T-helper 1 cell (primary cell): ENCODE results near the gene TSPAN4.

ENCODE experiments used
- DNase-seq, 5 donors: peaks; one replicate each; pipeline ENCODE4 v3.0.0-alpha.2; 2012 to 2020

The TSPAN4 gene

DNA sequence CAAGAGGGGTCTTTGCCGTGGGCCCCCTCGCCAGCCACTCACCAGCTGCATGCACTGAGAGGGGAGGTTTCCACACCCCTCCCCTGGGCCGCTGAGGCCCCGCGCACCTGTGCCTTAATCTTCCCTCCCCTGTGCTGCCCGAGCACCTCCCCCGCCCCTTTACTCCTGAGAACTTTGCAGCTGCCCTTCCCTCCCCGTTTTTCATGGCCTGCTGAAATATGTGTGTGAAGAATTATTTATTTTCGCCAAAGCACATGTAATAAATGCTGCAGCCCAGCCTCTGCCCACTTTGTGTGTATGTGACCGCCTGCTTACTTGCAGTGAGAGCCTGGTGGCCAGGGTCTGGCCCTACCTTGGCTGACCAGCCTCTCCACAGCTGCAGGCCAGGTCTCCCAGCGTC is 17.7 kb upstream of the TSPAN4 start:
- no peak for DNase-seq

DNA sequence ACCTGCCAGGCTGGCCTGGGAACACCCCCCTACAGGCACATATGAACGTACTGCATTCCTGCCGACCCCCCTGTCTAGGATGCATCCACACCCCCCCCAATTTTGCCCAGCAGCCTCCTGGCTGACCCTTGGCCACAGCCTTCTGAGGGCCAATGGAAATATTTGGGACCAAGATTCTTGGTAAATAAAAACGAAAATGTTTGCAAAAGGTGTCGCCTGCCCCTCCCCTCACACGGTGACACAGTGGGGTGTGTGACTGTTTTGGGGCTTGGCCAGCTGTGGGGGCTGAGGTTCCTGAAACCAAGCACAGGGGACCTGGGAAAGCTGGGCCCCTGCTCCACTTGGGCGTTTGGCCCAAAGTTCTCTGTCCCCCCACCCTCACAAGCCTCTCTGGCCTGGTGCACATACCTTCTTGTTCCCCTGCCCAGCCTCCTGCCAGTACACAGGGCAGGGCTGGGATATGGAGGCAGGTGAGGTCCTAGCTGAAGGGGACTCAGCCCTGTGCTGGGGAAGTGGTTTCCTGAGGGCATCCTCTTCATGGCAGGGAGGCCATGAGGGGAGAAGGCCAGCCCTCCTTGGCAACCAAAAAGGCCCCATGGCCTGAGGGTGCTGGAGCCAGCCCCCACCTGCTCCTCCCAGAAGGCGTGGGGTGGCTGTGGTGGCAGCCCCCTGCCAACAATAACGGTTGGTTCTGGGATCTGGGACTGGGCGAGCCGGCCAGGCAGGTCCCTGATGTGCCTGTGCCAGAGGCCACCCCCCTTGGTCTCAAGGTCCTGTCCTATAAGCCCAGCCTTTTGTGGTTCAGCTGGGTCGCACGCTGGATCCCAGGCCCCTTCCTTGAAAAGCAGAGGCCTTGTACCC is 17.1 kb upstream of the TSPAN4 start:
- DNase-seq: no peak

DNA sequence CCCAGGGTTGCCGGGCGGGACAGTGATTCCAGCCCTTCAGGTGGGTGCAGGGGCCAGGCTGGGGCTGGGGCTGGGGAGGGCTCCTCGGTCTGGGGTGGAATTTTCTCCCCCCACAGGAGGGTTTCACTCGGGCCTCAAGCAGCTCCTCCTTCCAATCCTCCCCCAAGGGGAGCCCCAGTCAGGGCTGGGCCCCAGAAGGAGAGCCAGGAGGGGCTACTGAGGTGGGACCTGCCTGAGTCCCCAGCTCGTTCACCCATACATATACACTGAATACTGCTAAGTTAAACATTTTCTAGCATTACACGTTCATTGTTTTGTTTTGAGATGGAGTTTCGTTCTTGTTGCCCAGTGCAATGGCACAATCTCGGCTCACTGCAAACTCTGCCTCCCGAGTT is 16.4 kb upstream of the TSPAN4 start:
- DNase-seq: no peak

DNA sequence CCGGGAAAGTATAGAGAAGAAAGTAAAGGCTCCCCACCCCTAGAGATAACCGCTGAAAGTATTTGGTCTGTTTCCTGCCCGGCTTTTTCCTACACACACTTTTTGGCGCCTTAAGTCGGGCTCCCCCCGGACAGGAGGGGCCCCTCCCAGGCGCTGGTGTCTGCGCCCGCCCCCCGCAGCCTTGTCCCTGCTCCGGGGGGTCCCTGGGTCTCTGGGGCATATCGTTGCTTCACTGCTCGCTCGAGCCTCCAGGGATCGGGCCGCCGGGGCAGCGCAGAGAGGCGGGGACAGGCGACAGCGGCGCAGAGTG is 15.9 kb upstream of the TSPAN4 start:
- no peak for DNase-seq

DNA sequence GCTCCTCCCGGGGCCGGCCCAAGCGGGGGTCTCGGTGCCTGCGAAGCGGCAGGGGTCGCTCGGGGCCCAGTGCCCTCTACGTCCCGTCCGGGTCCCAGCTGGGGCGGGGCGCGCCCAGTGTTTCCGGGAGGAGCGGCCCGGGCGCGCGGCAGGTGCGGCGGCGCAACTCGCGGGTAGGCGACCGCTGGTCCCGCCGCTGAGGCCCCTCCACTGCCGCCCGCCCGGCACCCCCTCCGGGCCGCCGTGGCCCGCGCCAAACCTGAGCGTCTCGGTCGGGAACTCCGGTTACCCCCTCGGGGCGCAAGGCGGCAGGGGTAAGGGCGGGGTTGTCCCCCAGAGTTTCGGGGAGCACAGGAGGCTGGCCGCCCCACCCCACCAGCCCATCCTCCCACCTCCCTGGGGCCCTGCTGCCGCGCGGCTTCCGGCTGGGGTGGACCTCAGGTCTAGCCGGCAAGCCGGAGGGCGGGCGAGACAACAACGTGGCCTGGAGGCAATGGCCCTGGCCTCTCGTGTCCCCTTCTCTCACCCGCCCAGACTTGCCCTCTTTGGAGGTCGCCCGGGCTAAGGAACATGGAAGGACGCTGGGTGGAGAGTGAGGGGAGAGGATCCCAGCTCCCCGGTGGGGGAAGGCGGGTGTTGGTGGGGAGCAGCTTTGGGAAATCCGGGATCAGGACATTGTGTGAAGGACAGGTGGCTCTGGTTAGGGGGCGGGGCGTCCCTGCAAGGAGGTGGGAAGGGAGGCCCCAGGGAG is 15.3 kb upstream of the TSPAN4 start:
- peak in 1 of 5 donors; percentile 35 for DNase-seq

DNA sequence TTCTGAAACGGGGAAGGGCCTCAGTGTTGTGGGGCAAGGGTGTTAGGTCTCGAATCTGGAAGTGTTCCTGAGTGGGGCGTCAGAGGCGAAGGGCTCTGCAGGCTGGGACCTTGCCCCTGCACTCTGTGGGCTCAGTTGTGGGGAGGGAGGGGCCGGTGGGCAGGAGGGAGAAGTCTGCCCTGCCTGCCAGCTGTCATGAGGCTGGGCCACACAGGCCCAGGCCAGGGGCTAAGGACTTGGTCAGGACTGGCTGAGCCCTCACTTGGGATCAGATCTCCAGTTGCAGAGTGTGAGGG is 14.8 kb upstream of the TSPAN4 start, which contains the start of gene CRACR2B:
TSS of gene CRACR2B (plus strand) at position 23 of the 296 bp plus-strand sequence. CDS start 689 bp downstream, outside the sequence.
- no peak for DNase-seq

DNA sequence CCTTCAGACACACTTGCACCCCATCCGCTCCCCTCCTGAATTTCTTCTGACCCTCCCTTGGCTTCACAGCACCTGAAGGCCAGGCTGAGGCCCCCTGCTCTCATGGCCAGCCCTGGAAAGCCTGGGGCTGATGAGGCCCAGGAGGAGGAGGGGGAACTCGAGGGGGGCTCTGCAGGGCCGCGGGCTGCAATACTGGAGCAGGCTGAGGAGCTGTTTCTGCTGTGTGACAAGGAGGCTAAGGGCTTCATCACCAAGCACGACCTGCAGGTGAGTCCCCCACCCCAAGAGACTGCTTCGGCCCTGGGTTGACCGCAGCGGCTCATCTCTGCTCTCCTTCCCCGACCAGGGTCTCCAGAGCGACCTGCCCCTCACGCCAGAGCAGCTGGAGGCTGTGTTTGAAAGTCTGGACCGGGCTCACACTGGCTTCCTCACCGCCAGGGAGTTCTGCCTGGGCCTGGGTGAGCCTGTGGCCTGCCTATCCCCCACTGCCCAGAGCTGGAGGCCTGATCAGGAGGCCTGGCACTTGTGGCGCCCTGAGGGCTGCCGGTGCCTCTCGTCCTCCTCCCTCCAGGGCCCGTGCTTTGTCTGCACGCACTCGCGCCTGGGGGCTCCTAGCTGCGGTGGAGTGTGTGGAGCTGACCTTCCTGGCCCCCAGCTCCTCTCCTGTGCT is 14.0 kb upstream of the TSPAN4 start:
- no peak for DNase-seq

DNA sequence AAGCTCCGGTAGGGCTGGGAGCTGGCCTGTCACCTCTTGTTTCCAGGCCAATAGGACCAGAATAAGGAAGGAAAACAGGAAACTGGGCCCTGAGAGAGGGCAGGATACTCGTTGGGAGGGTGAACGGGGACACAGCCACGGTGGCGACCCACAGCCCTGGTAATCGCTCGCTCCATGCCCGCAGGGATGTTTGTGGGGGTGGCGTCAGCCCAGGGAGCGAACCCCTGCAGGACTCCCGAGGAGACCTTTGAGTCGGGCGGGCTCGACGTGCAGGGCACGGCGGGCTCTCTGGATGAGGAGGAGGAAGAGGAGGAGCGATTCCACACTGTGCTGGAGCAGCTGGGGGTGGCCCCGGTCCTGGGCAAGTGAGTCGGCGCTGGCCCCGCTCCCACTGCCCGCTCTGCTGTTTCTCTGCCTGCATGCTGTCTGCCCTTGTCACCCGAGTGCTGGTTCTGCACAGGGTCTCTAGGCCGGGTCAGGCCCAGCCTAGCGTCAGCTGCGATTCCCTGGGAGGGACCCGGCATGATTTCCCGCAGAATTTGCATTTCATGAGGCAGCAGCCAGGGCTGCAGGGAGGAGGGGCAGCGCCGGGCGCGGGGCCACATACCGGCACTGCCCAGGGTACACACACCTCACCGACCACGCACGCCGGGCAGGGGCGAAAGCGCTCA is 13.3 kb upstream of the TSPAN4 start:
- no peak for DNase-seq

DNA sequence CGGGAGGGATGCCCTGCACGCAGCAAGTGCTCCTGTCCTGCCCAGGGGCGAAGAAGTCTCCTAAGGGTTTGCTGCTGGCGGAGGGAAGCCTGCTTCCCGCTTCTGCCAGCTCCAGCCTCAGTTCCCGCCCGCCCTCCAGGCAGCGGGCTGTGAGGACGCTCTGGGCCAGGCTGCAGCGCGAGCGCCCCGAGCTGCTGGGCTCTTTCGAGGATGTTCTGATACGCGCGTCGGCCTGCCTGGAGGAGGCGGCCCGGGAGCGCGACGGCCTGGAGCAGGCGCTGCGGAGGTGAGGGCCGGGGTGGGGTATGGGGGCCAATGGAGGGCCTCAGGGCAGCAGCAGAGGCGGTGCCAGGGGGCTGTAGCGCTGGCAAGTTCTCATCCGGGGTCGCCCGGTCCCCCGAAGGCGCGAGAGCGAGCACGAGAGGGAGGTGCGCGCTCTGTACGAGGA is 12.8 kb upstream of the TSPAN4 start:
- DNase-seq: no peak

DNA sequence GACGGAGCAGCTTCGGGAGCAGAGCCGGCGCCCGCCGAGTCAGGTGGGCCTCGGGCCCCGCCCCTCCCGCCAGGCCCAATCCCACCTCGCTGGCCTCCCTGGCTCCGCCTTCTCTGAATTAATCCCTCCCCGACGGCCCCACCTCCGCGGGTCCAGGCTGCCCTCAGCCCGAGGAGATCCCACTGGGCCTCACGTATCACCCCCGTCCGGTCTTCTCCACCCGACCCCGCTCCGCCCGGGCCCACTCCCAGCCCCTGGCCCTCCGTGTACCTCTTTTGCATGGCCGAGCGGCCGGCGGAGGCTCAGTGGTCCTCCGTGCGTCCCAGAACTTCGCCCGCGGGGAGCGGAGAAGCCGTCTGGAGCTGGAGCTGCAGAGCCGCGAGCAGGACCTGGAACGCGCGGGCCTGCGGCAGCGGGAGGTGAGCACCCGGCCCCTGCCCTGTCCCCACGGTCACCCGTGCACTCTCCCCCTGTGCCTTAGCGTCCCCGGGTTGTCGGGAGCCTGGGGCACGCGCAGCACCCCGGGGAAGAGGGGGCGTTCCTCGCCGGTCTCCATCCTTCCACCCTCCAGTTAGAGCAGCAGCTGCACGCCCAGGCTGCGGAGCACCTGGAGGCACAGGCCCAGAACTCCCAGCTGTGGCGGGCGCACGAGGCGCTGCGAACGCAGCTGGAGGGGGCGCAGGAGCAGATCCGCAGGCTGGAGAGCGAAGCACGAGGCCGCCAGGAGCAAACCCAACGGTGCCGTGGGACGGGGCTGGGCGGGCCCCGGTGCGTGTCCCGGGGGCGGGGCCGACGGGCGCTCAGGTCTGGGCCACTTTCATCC is 12.1 kb upstream of the TSPAN4 start:
- DNase-seq: peak in 4 of 5 donors; percentile 42 to 49 (median 46)

DNA sequence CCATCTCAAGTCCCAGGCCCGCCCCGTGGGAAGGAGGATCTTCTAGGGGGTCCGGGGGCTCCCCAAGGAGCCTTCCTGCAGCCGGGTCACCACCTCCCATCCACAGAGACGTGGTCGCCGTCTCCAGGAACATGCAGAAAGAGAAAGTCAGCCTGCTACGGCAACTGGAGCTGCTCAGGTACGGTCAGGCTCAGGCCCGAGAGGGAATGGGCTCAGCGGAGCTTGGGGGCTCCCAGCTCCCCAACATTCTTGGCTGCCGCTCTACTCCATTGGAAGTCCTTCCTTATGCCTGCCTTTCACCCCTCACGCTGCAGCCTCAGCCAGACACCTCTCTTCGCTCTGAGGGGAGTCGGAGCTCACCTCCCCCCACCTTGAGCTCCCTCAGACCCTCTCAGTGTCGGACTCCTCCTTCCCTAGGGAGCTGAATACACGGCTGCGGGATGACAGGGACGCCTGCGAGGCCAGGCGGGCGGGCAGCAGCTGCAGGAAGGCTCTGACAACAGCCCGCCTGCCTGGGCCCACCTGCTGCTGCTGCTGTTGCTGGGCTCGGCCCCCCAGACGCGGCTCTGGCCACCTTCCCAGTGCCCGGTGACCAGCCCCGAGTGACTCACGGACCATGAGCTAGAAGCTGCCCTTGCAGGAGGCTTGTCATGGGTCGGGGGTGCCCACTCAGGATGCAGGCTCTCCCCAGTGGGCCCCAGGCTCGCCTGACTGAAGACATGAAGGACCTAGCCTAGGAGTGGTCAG is 11.4 kb upstream of the TSPAN4 start:
- DNase-seq: no peak

DNA sequence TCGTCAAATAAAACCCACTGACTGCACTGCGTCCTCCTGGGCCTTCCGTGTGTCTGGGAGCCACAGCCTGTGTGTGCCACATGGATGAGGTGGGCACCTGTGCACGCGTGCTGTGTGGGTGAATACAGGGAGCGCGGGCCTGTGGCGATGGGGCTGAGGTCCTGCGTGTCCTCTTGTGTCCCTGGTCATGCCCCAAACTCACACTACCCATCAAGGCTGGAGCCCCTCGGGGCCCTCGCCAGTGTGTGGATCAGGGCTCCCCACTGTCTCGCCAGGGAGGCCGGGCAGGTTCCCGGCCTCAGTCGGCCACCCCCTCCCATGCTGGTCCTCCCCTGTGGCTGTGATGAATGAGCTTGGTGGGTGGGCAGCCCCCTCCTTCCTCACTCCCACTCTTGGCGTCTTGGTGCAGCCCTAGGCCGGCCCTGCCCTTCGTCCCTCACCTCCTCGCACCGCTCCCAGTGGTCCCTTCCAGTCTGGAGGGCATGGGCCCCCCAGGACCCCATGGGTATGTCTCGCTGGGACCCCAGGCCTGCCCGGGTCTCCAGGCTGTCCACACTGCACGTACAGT is 10.6 kb upstream of the TSPAN4 start:
- DNase-seq: no peak

DNA sequence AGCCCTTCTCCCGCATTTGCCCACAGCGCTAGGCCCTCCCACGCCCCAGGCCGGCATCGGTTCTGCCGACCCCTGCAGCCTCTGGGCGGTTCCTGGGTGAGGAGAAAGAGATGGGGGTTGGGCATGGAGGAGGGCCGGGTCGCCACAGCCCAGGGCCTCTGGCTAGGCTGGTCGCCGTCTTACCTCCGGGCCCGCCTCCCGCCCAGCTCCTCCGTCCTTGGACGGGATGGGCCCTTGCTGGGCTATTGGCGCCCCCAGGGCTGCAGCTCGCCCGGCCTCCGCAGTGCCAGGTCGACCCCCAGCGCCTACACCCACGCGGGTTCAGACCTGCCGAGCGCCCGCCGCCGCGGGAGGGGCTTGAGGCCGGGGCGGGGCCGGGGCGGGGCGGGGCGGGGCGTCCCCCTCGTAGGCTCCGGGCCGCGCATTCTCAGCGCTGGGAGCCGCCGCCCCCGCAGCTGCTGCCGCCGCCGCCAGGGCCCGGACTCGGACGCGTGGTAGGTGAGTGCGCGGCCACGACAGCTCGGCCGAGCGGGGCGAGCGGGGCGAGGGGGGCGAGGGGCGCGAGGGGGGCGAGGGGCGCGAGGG is 10.0 kb upstream of the TSPAN4 start, which contains the start of gene CD151:
TSS of gene CD151 (plus strand) at position 424 of the 585 bp plus-strand sequence. CDS start 3,118 bp downstream, outside the sequence.
- peak in 3 of 5 donors; percentile 39 to 52 (median 41) for DNase-seq

DNA sequence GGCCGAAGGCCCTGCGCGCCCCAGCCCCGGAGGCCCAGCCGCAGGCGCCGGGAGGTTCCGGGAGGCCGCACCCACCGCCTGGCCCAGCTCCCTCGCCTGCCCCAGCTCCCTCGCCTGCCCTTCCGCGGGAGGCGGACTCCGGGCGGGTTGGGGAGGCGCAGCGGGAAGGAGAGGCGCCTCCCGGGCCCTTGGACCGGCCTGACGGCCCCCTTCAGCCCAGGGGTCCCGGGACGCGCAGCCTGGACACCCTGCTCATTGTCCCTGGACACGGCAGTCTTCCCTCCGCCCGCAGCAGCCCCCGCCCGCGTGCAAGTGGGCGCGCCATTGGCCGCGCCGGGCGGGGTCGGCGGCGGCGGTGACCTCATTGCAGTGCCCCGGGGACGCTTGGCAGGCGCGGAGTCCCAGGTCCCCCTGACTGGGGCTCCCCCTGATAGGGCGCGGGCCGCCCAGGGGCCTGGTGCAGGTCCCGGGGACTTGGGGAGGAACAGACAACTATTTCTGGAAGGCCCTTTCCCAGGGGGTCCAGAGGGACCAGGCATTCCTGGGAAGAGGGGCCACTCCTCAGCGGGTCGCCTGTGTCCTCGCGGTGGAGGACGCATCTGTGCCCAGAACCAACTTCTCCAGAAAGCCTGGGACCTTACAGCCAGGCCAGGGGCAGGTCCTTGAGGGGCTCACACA is 9.4 kb upstream of the TSPAN4 start:
- peak in 1 of 5 donors; percentile 46 for DNase-seq

DNA sequence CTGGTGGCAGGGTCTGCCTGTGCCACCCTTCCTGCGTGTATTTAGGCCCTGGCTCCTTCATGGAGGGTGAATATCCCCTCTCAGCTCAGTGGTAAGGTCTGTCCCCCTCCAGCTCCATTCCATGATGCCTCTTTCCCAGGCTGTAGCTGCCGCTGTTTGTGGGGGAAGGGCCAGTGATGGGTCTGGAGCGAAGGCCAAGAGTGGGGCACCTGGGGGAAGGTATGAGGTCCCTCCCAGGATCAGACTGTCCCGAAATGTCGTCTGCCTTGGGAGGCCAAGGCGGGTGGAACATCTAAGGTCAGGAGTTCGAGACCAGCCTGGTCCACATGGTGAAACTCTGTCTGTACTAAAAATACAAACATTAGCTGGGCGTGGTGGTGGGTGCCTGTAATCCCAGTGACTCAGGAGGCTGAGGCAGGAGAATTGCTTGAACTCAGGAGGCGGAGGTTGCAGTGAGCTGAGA is 8.8 kb upstream of the TSPAN4 start:
- DNase-seq: no peak

DNA sequence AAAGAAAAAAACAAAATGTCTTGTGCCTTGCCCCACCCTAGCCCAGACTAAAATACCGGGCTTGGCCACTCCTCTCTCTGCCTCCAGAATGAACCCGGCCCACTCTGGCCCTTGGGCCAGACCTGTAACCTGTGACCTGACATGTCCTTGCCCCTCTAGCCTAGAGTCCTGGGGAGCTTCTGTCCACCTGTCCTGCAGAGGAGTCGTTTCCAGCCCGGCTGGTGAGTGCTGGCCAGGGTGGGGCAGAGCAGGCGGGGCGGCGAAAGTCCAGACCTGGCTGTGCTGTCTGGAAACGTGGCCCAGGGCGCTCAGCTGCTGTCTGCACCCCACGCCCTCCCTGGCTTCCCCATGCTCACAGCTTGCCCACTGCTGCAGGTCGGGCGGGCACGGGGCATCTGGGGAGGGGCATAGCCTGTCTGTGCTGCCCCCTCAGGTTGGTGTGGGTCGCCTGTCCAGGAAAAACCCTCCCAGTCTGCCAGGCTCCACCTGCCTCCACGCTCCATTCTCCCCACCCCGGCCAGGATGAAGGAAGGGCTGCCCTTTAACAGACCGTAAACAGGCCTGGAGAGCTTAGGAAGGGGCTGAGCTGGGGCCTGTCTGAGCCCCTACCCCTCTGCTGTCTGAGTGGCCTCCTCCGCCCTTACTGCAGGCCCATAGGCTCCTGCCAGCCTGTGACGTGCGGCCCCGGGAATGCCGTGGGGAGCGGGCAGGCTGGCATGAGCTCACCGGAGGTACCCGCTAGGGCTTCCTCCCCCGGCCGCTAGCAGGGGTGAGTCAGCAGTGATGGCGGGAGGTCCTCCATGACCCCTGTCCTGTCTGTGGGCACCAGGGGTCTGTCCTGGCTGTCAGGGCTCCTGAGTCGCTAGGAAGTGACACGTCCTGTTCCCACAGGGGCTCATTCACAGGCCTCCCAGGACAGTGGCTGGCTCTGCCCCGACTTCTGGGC is 8.0 kb upstream of the TSPAN4 start:
- DNase-seq: no peak

DNA sequence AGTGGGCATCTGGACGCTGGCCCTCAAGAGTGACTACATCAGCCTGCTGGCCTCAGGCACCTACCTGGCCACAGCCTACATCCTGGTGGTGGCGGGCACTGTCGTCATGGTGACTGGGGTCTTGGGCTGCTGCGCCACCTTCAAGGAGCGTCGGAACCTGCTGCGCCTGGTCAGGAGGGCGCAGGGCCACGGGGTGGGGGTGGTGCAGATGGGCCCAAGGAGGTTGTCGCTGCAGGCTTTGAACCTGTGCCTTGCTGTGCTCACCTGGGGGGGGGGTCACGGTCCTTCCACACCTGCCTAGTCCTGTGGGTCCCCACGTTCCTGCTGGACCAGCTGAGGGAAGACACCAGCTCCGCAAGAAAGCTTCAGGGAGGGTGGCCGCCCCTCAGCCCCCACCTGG is 6.4 kb upstream of the TSPAN4 start:
- DNase-seq: no peak

DNA sequence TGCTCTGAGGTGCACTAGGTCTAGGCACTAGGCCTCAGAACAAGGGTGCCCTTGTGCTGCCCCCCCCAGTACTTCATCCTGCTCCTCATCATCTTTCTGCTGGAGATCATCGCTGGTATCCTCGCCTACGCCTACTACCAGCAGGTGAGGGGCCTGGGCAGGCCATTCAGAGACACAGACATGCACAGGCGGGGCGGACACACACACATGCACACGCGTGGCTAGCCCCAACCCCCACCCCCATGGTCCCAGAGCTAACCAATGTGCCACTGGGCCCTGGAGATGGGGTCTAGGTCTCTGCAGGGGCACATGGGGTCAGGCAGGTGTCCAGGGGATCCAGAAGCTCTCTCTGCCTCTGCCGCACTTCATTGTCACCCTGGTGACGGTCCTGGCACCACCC is 6.0 kb upstream of the TSPAN4 start:
- DNase-seq: no peak
